HepG2 (cell line): ENCODE results near the gene C9orf43. TPM values are rescaled to one million over a fixed set of nuclear protein-coding genes. Genes with fewer than 3 reads are reported as not detected.

ENCODE experiments used
- CHD2 ChIP-seq: IDR thresholded peaks from 2 replicates; pipeline ENCODE4 v1.6.1; 2011; ENCODE audit warnings: low read depth, low read length, improper control_type of control experiment
- FOSL1 ChIP-seq: sonication (generic); formaldehyde crosslinking; IDR thresholded peaks from 2 replicates; pipeline ENCODE4 v1.9.0; 2021; ENCODE audit warnings: missing genetic modification reagents, borderline replicate concordance
- NRL ChIP-seq: sonication (generic); formaldehyde crosslinking; IDR thresholded peaks from 2 replicates; pipeline ENCODE4 v1.5.0; 2020; ENCODE audit warnings: missing genetic modification reagents, mild to moderate bottlenecking, moderate library complexity, borderline replicate concordance
- POGZ ChIP-seq: sonication (generic); formaldehyde crosslinking; IDR thresholded peaks from 2 replicates; pipeline ENCODE4 v1.4.0; 2020; ENCODE audit warnings: mild to moderate bottlenecking, missing genetic modification reagents
- SIX1 ChIP-seq: sonication (generic); formaldehyde crosslinking; IDR thresholded peaks from 2 replicates; pipeline ENCODE4 v1.4.0; 2020; ENCODE audit warnings: missing genetic modification reagents, borderline replicate concordance
- TARDBP ChIP-seq: sonication (generic); formaldehyde crosslinking; IDR thresholded peaks from 2 replicates; pipeline ENCODE4 v1.8.0; 2022; ENCODE audit warnings: mild to moderate bottlenecking, missing genetic modification reagents
- ZKSCAN8 ChIP-seq: IDR thresholded peaks from 2 replicates; pipeline ENCODE4 v1.6.1; 2016; ENCODE audit warnings: borderline replicate concordance, missing genetic modification reagents, missing compliant biosample characterization
- ZNF34 ChIP-seq: sonication (generic); formaldehyde crosslinking; IDR thresholded peaks from 2 replicates; pipeline ENCODE4 v1.4.0; 2020; ENCODE audit warnings: mild to moderate bottlenecking, missing genetic modification reagents, borderline replicate concordance
- ZNF441 ChIP-seq: sonication (generic); formaldehyde crosslinking; IDR thresholded peaks from 2 replicates; pipeline ENCODE4 v1.7.0; 2021; ENCODE audit warnings: missing genetic modification reagents, borderline replicate concordance
- ZNF564 ChIP-seq: sonication (generic); formaldehyde crosslinking; IDR thresholded peaks from 2 replicates; pipeline ENCODE4 v1.8.1; 2023; ENCODE audit warnings: mild to moderate bottlenecking, missing genetic modification reagents
- ZNF777 ChIP-seq: sonication (generic); formaldehyde crosslinking; IDR thresholded peaks from 2 replicates; pipeline ENCODE4 v1.4.0; 2020; ENCODE audit warnings: missing genetic modification reagents
- polyA plus RNA-seq, 8 experiments: library from polyadenylated mRNA; depleted of rRNA in 3 of 8; stranded (reverse) in 7 of 8; unstranded in 1 of 8; fragments of >200 nt; fragmentation: Illumina TruSeq in 4 of 8; extraction: Trizol in 4 of 8; gene quantifications; 2 replicates each; pipeline versions ENCODE4 v1.2.1 to v1.2.3, GENCODE V29; 2011 to 2016; ENCODE audit warnings: low read depth in 4 of 8, missing spikeins in 1 of 8, mixed read lengths in 1 of 8; ENCODE audit not compliant: insufficient read depth in 1 of 8
- total RNA-seq, 5 experiments: library from RNA; depleted of rRNA; stranded (reverse); fragments of >200 nt; fragmentation: Illumina TruSeq; extraction: Trizol; gene quantifications; 2 replicates each; pipeline ENCODE4 v1.2.3, GENCODE V29; 2016; ENCODE audit warnings: low read depth in 1 of 5
- TF ChIP-seq, protein P1 (sequence below): sonication (generic); formaldehyde crosslinking; IDR thresholded peaks from 2 replicates; pipeline ENCODE4 v1.4.0; 2020; ENCODE audit warnings: missing genetic modification reagents
- TF ChIP-seq, protein P2 (sequence below): sonication (generic); formaldehyde crosslinking; IDR thresholded peaks from 2 replicates; pipeline ENCODE4 v1.5.0; 2020; ENCODE audit warnings: mild to moderate bottlenecking, low read depth, missing genetic modification reagents, borderline replicate concordance
- TF ChIP-seq, protein P3 (sequence below): sonication (generic); formaldehyde crosslinking; IDR thresholded peaks from one replicate; pipeline ENCODE4 v1.5.1; 2020; ENCODE audit warnings: mild to moderate bottlenecking, missing genetic modification reagents; ENCODE audit errors: not compliant biosample characterization

C9orf43 gene
- total and polyA plus RNA-seq, 2 of the 13 experiments (the other 11 are each of a cell fraction or from before 2014, with no cell fraction given), result 0.24 to 0.31 TPM

DNA sequence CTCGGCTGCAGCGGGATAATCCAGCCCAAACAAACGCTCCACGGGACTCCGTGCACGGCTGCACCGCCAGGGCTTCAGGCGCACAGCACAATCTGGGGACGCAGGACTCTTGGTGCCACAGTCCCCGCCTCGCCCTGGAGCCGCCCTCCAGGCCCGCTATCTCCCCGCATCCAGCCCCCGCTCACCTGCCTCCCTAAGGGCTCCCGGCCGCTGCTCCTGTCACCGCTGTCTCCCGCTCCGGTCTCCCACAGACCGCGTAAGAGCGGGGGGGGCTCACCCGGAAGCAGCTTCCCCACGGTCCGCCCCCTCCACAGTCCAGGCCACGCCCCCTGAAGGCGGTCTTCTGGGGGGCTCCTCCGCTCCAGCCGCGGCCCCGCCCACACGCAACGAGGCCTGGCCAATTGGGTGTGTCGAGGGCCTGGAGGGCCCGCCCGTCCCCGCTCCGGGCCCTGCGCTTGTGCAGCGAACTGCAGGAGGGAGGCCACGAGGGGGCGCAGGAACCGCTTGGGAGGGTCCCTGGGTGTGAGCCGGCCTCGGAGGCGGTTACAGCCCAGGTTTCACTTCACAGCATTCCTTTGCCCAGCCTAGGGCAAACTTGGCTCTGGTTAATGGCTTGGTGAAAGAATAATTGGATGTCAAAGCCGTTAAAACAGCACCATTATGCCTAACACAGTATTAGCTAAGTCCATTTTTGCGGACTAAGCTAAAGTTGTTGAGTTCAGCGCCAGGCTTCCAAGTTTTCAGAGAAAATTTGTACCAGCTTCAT is 9.3 kb upstream of the C9orf43 start, which contains the start of gene ALAD (continued):
- TF ChIP-seq, protein P1, sequence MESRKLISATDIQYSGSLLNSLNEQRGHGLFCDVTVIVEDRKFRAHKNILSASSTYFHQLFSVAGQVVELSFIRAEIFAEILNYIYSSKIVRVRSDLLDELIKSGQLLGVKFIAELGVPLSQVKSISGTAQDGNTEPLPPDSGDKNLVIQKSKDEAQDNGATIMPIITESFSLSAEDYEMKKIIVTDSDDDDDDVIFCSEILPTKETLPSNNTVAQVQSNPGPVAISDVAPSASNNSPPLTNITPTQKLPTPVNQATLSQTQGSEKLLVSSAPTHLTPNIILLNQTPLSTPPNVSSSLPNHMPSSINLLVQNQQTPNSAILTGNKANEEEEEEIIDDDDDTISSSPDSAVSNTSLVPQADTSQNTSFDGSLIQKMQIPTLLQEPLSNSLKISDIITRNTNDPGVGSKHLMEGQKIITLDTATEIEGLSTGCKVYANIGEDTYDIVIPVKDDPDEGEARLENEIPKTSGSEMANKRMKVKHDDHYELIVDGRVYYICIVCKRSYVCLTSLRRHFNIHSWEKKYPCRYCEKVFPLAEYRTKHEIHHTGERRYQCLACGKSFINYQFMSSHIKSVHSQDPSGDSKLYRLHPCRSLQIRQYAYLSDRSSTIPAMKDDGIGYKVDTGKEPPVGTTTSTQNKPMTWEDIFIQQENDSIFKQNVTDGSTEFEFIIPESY, result no peak; the same call in 1 of the 2 replicates
- TF ChIP-seq, protein P2, sequence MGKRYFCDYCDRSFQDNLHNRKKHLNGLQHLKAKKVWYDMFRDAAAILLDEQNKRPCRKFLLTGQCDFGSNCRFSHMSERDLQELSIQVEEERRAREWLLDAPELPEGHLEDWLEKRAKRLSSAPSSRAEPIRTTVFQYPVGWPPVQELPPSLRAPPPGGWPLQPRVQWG (CRISPR knock-in tag), result no peak
- TF ChIP-seq NRL (CRISPR knock-in tag) (0 out of 2 replicates have a peak, but pooled peaks have one; percentile 43), SIX1 (CRISPR knock-in tag) (no peak), POGZ (CRISPR knock-in tag) (peak; percentile 89), TARDBP (peak; percentile 84), FOSL1 (CRISPR knock-in tag) (no peak), CHD2 (no peak), ZNF564 (CRISPR knock-in tag) (no peak), ZNF441 (peak; percentile 16; the same call in 1 of the 2 replicates), ZNF34 (CRISPR knock-in tag) (no peak), ZNF777 (CRISPR knock-in tag) (peak; percentile 56; the same call in 1 of the 2 replicates), ZKSCAN8 (CRISPR knock-in tag) (peak; percentile 54; the same call in 1 of the 2 replicates)
- TF ChIP-seq, protein P3, sequence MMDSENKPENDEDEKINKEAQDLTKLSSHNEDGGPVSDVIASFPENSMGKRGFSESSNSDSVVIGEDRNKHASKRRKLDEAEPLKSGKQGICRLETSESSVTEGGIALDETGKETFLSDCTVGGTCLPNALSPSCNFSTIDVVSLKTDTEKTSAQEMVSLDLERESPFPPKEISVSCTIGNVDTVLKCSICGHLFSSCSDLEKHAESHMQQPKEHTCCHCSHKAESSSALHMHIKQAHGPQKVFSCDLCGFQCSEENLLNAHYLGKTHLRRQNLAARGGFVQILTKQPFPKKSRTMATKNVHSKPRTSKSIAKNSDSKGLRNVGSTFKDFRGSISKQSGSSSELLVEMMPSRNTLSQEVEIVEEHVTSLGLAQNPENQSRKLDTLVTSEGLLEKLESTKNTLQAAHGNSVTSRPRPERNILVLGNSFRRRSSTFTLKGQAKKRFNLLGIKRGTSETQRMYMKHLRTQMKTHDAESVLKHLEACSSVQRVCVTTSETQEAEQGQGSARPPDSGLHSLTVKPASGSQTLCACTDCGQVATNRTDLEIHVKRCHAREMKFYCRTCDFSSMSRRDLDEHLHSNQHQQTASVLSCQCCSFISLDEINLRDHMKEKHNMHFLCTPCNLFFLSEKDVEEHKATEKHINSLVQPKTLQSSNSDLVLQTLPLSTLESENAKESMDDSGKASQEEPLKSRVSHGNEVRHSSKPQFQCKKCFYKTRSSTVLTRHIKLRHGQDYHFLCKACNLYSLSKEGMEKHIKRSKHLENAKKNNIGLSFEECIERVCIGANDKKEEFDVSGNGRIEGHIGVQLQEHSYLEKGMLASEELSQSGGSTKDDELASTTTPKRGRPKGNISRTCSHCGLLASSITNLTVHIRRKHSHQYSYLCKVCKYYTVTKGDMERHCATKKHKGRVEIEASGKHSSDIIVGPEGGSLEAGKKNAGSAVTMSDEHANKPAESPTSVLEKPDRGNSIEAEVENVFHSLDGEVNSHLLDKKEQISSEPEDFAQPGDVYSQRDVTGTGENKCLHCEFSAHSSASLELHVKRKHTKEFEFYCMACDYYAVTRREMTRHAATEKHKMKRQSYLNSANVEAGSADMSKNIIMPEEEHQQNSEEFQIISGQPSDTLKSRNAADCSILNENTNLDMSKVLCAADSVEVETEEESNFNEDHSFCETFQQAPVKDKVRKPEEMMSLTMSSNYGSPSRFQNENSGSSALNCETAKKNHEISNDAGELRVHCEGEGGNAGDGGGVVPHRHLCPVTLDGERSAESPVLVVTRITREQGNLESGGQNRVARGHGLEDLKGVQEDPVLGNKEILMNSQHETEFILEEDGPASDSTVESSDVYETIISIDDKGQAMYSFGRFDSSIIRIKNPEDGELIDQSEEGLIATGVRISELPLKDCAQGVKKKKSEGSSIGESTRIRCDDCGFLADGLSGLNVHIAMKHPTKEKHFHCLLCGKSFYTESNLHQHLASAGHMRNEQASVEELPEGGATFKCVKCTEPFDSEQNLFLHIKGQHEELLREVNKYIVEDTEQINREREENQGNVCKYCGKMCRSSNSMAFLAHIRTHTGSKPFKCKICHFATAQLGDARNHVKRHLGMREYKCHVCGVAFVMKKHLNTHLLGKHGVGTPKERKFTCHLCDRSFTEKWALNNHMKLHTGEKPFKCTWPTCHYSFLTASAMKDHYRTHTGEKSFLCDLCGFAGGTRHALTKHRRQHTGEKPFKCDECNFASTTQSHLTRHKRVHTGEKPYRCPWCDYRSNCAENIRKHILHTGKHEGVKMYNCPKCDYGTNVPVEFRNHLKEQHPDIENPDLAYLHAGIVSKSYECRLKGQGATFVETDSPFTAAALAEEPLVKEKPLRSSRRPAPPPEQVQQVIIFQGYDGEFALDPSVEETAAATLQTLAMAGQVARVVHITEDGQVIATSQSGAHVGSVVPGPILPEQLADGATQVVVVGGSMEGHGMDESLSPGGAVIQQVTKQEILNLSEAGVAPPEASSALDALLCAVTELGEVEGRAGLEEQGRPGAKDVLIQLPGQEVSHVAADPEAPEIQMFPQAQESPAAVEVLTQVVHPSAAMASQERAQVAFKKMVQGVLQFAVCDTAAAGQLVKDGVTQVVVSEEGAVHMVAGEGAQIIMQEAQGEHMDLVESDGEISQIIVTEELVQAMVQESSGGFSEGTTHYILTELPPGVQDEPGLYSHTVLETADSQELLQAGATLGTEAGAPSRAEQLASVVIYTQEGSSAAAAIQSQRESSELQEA, result no peak
